WTC11 (cell line): ENCODE data around the gene ZNF609.

Experiments
- ATF3 ChIP-seq: sonication (generic); formaldehyde crosslinking; conservative IDR thresholded peaks from 2 replicates; pipeline ENCODE4 v1.8.1; 2022; ENCODE audit warnings: mild to moderate bottlenecking, missing genetic modification reagents
- CTCF ChIP-seq: fragments of 200-600 bp; IDR thresholded peaks from 2 replicates; pipeline ENCODE4 v1.8.0; 2022; ENCODE audit warnings: antibody characterized with exemption
- E2F1 ChIP-seq: sonication (generic); formaldehyde crosslinking; IDR thresholded peaks from 2 replicates; pipeline ENCODE4 v1.8.0; 2022; ENCODE audit warnings: mild to moderate bottlenecking, missing genetic modification reagents
- E2F4 ChIP-seq: sonication (generic); formaldehyde crosslinking; IDR thresholded peaks from 2 replicates; pipeline ENCODE4 v1.8.1; 2022; ENCODE audit warnings: low read depth, mild to moderate bottlenecking, moderate library complexity, missing genetic modification reagents, borderline replicate concordance
- ELF4 ChIP-seq: sonication (generic); formaldehyde crosslinking; IDR thresholded peaks from 2 replicates; pipeline ENCODE4 v1.8.1; 2022; ENCODE audit warnings: low read depth, mild to moderate bottlenecking, moderate library complexity, missing genetic modification reagents
- KAT7 ChIP-seq: sonication (generic); formaldehyde crosslinking; IDR thresholded peaks from 2 replicates; pipeline ENCODE4 v1.8.1; 2023; ENCODE audit warnings: missing genetic modification reagents, mild to moderate bottlenecking, borderline replicate concordance
- NFYB ChIP-seq: sonication (generic); formaldehyde crosslinking; conservative IDR thresholded peaks from 2 replicates; pipeline ENCODE4 v1.8.0; 2022; ENCODE audit warnings: low read depth, missing genetic modification reagents
- SP1 ChIP-seq: sonication (generic); formaldehyde crosslinking; conservative IDR thresholded peaks from 2 replicates; pipeline ENCODE4 v1.8.1; 2022; ENCODE audit warnings: missing genetic modification reagents
- ZNF121 ChIP-seq: sonication (generic); formaldehyde crosslinking; IDR thresholded peaks from 2 replicates; pipeline ENCODE4 v1.8.0; 2023; ENCODE audit warnings: missing genetic modification reagents
- ZNF396 ChIP-seq: fragments of 250-450 bp; sonication (Bioruptor Pico); IDR thresholded peaks from 2 replicates; pipeline ENCODE4 v1.8.0; 2021; ENCODE audit warnings: mild to moderate bottlenecking, moderate library complexity, borderline replicate concordance

- no peak for TF ChIP-seq ATF3
- no peak for TF ChIP-seq CTCF
- no peak for TF ChIP-seq NFYB (CRISPR knock-in tag)
- TF ChIP-seq ZNF121: no peak
- no peak for TF ChIP-seq E2F1 (CRISPR knock-in tag)
- no peak for TF ChIP-seq KAT7
- TF ChIP-seq ELF4: no peak
- TF ChIP-seq ZNF396 (CRISPR knock-in tag): no peak
- TF ChIP-seq SP1 (CRISPR knock-in tag): no peak
- TF ChIP-seq E2F4 (CRISPR knock-in tag): no peak
Measured at GRCh38 chr15:64560501-64560900, 100.1 kb downstream of the ZNF609 start.
